ENCODE measurements around the gene SPEM2.

The SPEM2 gene

GRCh38 chr17:7440113-7440833 lies 14.9 kb downstream of the SPEM2 start:
- in situ Hi-C loops (cut with MboI; ENCODE audit: low sequenced_read_pairs): no loop called here

DNA sequence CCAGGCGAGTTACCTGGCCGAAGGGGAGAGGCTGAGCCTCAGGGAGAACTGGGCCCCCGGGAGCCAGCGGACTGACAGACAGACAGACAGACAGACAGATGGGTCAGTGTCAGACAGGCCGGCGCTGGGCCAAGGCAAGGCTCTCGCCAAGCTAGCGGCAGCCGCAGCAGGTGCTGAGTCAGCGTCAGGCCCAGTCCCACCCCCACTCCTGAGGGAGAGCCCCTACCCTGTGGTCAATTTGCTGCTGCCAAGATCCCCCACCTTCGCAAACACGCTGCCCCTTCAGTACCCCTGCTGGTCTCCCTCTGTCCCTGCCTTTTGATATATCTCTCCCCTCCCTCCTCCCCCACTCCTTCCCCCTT lies 15.4 kb downstream of the SPEM2 start:
- in situ Hi-C loops (cut with MboI; ENCODE audit: low sequenced_read_pairs): no loop called here

GRCh38 chr17:7441266-7441665 lies 15.8 kb downstream of the SPEM2 start:
- in situ Hi-C loops (cut with MboI; ENCODE audit: low sequenced_read_pairs): no loop called here

DNA sequence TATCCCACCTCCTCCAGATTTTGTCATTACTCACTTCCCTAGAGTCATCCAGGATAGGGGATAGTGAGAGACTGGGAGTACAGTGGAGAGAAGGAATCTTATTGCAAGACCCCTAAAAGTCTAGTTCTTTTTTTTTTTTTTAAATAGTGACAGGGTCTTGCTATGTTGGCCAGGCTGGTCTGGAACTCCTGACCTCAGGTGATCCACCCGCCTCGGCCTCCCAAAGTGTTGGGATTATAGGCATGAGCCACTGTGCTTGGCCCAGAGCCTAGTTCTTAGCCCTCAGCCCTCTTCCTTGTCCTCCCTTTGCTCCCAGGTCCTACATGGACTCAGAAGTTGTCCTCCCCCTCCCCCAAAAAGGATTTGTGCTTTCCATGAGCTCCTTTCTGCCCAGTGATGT lies 16.7 kb downstream of the SPEM2 start:
- in situ Hi-C loops (cut with MboI; ENCODE audit: low sequenced_read_pairs): no loop called here

GRCh38 chr17:7443499-7444485 lies 18.4 kb downstream of the SPEM2 start:
- in situ Hi-C loops (cut with MboI; ENCODE audit: low sequenced_read_pairs): no loop called here

DNA sequence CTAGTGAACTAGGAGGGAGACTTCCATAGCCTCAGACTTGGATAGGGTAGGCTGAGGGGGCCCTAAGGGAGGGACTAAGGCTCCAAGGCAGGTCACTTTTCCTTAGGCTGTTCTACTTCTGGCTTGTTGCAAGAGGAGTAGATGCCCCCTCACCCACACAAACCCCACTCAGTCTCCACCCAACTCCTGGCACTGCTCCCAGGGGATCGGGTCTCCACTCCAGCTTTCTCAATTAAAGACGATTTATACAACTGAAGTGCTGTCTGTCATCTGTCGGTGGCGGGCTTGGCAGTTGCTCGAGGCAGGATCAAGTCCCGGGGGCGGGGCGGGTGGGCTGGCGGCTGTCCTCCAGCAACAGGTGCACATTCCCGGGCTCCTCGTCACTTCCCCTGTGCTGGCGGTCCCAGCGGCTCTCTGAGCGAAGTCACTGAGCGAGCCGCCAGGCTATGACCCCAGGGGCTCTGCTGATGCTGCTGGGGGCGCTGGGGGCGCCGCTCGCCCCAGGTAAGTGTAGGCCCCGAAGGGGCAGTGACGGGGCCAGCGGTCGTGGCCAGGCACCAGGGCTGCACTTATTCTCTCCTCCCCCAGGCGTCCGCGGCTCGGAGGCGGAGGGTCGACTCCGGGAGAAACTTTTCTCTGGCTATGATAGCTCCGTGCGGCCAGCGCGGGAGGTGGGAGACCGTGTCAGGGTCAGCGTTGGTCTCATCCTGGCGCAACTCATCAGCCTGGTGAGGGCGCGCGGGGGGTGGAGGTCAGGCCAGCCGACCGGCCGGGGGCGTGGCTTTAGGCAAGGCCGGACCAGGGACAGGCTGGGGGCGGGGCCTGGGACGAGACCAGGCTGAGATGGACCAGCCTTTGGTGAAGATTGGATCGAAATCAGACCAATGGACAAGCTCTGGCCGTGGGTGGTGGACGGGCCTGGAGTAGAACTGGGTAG lies 19.5 kb downstream of the SPEM2 start, which contains the start of gene CHRNB1:
TSS of gene CHRNB1 (plus strand) at position 380 of the 937 bp plus-strand sequence. CDS start at position 447, 67 bp downstream.
- in situ Hi-C loops (cut with MboI; ENCODE audit: low sequenced_read_pairs): no loop called here

DNA sequence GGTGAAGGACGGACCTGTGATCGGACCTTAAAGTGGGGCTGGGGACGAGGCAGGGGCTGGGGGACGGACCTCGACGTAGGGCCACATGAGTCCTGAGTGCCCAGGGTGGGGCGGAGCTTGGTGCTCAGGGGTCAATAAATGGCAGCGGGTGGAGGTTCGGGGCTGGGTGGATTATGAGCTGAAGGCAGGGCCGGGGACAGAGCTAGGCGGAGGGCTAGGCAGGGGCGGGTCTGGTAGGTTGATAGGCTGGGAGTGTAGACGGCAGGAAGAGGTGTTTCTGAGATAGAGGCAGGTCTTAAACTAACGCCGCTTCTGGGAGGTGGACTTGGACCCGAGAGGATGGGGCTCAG lies 20.2 kb downstream of the SPEM2 start:
- in situ Hi-C loops (cut with MboI; ENCODE audit: low sequenced_read_pairs): no loop called here

GRCh38 chr17:7448461-7448860 lies 23.0 kb downstream of the SPEM2 start:
- in situ Hi-C loops (cut with MboI; ENCODE audit: low sequenced_read_pairs): no loop called here

DNA sequence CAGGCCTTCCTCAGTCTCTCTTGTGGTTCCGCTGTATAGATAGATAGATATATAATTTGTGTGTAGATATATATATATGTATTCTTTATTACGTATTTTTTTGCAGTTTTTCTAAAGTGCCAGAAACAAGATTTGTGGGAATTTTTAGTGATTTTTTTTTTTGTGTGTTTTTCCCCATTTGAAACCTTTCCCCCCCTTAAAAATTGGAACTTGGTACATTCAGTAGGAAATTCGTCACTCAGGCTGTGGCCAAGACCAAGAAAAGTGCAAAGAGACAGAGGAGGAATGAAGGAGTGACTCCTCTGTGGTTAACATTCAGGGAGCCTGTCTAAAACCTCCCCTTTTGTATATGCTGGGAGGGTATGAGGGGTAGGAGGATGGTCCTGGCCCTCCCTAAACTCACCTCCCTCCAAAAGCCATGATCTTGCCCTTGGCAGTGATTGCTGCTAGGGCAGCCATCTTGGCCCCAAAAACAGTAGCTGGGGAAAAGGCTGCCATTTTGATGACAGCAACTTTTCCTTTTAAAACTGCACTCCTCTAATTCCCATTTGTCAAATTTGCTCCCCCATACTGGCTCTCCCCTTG lies 34.6 kb downstream of the SPEM2 start:
- in situ Hi-C loops (cut with MboI; ENCODE audit: low sequenced_read_pairs): no loop called here

GRCh38 chr17:7460850-7461660 lies 35.6 kb downstream of the SPEM2 start:
- in situ Hi-C loops (cut with MboI; ENCODE audit: low sequenced_read_pairs): no loop called here

DNA sequence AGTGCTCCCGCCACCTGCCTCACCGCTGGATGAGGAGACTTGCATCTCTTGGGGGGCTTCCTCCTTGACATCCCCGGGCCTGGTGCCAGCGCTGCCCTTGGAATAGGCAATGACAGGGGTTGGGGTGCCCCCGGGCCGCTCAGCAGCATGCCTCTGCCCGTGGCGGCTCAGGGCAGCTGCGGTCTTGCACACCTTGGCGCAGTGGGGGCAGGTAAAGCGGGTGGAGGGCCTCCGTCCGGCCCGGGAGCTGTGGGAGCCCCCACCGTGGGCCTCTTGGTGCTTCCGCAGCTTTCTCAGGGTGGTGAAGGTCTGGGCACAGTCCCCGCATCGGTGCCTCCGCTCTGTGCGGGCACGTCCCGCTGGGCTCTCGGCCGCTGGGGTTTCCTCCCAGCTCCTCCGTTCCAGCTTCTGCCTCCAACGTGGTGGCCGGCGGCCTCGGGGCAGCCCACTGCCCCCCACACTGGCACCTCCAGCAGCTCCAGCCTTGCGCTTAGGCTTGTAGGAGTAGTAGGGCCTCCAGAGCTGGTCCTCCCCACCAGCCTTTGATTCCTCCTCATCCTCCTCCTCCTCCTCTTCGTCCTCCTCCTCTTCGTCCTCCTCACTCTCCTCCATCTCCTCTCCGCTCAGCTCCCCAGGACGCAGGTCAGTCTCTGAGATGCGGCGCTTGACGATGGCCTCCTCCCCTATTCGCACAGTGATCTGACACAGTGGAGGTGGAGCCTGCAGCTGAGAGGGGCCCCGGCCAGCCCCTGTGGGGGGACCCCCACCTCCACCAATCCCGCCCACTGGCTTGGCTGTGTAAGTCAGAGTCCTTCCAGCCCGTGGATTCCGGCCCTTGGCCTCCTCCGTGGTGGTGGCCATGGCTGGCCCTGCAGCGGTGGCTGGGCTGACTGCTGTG lies 37.3 kb downstream of the SPEM2 start:
- in situ Hi-C loops (cut with MboI; ENCODE audit: low sequenced_read_pairs): no loop called here

DNA sequence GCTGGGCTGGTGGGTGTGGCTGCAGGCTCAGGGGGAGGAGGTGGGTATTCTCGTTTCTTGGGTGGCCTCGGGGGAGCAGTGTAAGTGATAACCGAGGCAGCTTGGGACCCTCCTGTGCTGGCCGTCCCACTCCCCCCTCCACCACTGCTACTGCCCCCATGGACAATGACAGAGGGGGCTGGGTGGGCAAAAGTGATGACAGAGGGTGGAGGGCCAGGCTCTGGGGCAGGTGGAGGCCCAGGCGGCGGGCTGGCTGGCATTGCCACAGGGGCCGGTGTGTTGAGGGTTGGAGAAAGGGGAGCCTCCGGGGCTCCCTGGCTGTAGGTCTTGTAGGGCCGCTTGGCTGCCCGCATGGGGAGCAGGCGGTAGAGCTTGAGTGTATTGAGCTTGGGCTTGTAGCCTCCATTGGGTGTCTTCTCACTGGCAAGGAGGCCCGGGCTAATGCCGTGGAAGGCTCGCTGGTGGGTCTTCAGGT lies 38.0 kb downstream of the SPEM2 start:
- in situ Hi-C loops (cut with MboI; ENCODE audit: low sequenced_read_pairs): no loop called here

DNA sequence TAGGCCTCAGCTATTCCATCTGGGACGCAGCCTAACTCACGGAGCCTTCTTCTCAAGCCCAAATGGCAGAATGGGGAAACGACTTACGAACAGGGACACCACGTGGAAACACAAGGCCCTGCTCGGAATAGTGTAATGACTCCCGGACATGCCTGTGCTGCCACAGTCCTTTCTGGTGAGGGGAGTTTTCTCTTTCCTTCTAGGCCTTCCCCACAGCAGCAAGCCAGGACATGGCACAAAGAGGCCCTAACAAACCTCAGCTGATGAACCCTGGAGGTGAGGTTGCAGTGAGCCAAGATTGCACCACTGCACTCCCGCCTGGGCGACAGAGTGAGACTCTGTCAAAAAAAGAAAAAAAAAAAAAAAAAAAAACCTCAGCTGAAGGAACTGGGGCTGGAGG lies 38.7 kb downstream of the SPEM2 start:
- in situ Hi-C loops (cut with MboI; ENCODE audit: low sequenced_read_pairs): no loop called here

DNA sequence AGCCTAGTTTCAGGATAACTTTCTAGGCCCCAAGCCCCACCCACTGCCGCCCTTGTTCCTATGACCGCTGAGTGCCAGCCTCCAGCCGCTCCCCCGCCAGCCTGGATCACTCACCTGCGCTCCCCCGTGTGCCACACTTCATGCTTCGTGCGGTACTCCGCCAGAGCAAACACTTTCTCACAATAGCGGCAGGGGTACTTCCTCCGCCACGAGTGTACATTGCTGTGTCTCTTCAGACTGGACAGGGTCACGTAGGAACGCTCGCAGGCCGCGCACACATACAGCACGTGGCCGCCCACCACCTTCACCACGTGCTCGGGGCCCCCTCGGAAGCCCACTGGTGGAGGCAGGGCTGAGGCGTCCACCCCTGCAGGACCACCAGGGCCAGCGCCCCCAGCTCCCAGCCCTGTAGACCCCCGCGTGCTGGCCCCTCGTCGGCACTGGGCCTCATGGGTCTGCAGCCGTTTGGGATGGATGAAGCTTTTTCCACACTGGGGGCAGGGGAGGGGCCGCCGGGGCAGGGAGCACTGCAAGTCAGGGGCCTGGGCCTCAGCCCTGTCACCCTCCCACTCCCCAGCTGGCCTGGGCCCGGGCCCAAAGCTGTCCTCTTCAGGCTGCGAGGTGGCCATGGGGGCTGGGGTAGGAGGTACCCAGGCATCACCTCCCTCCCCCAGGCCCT lies 40.3 kb downstream of the SPEM2 start:
- in situ Hi-C loops (cut with MboI; ENCODE audit: low sequenced_read_pairs): no loop called here

DNA sequence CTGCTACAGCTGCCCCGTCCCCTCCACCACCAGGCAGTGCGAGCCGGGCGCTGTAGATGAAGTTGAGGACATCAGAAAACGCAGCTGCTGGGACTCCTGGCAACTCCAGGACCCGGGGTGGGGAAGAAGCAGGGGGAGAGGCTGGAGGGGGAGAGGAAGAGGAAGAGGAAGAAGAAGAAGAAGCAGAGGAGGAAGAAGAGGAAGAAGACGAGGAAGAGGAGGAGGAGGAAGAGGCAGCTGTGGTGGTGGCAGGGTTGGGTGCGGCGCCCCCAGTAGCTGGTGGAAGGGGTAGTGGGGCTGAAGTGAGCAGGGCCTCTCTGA lies 40.9 kb downstream of the SPEM2 start:
- in situ Hi-C loops (cut with MboI; ENCODE audit: low sequenced_read_pairs): no loop called here

DNA sequence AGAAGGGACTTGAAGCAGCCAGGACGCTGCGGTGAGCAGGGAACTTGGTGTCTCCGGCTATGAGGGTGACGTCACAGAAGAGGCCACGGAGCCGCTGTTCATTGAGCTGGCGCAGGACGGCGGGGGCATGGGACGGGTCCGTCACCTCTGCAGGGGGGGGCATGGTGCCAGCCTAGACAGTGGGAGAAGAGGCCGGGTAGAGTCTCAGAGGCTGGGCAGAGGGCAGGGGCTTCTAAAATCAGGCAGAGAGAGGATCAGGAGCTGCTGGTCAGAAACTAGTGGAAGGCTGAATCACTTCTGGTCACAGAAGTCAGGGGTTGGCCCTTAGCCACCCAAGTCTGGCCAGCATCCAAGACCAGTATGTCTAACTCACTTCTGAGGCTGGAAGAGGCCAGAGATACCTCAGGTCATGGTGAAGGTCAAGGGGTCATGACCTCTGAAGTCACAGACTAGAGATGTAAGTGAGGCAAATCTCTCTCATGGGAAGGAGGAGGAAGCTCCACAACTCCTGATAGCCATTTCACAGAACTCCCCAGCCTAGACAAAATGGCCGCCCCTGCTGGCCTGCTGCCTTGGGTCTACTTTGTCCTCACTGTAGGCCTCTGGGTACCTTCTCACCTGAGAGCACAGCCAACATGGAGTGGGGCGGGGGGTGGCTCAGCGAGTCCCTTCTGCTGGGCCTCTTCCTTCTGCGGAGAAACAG lies 41.4 kb downstream of the SPEM2 start:
- in situ Hi-C loops (cut with MboI; ENCODE audit: low sequenced_read_pairs): no loop called here

GRCh38 chr17:7467498-7467897 lies 42.1 kb downstream of the SPEM2 start:
- in situ Hi-C loops (cut with MboI; ENCODE audit: low sequenced_read_pairs): no loop called here

GRCh38 chr17:7468290-7468689 lies 42.9 kb downstream of the SPEM2 start:
- in situ Hi-C loops (cut with MboI; ENCODE audit: low sequenced_read_pairs): no loop called here

Data from hTERT RPE-1 (cell line).